IPS-15b (cell line): ENCODE measurements around the gene CCDC85C.

Experiments used
- H3K27me3 ChIP-seq: one replicate; pipeline ENCODE4 v1.6.1; 2013; ENCODE audit warnings: low read length; ENCODE audit not compliant: control insufficient read depth, insufficient read depth
- H3K36me3 ChIP-seq: one replicate; pipeline ENCODE4 v1.6.1; 2013; ENCODE audit warnings: low read length; ENCODE audit not compliant: control insufficient read depth, insufficient read depth
- H3K4me1 ChIP-seq: one replicate; pipeline ENCODE4 v1.6.1; 2013; ENCODE audit warnings: mild to moderate bottlenecking, low read length; ENCODE audit not compliant: control insufficient read depth, insufficient read depth
- H3K4me3 ChIP-seq: one replicate; pipeline ENCODE4 v1.5.1; 2013; ENCODE audit warnings: low read depth, low read length
- H3K9ac ChIP-seq: one replicate; pipeline ENCODE4 v1.6.1; 2013; ENCODE audit warnings: low read depth, mild to moderate bottlenecking, low read length
- H3K9me3 ChIP-seq: one replicate; pipeline ENCODE4 v1.6.1; 2013; ENCODE audit warnings: mild to moderate bottlenecking, low read length; ENCODE audit not compliant: control insufficient read depth, insufficient read depth

Gene CCDC85C

GRCh38 chr14:99534863-99535262 is 69.1 kb downstream of the CCDC85C start:
- Histone ChIP-seq H3K36me3 (peaks cover 5% of the 10 kb centered on the region), H3K9me3 (no peaks in the 10 kb centered on the region), H3K4me1 (peaks cover 12% of the 10 kb centered on the region), H3K4me3 (no peak overlapping the region), H3K9ac (no peak overlapping the region), H3K27me3 (no peaks in the 10 kb centered on the region)

- Histone ChIP-seq H3K4me3 (no peak overlapping the region), H3K27me3 (no peaks in the 10 kb centered on the region), H3K9me3 (no peaks in the 10 kb centered on the region), H3K4me1 (peaks cover 12% of the 10 kb centered on the region), H3K36me3 (peaks cover 5% of the 10 kb centered on the region), H3K9ac (no peak overlapping the region)
Measured at GRCh38 chr14:99534333-99534732, 69.7 kb downstream of the CCDC85C start.

- H3K36me3 ChIP-seq = peaks cover 5% of the 10 kb centered on the region
- H3K9me3 ChIP-seq = no peaks in the 10 kb centered on the region
Measured at GRCh38 chr14:99532310-99532709, 71.7 kb downstream of the CCDC85C start.

GRCh38 chr14:99531251-99532096 is 72.5 kb downstream of the CCDC85C start:
- peaks cover 5% of the 10 kb centered on the region for H3K36me3 ChIP-seq
- H3K27me3 ChIP-seq = no peaks in the 10 kb centered on the region
- no peaks in the 10 kb centered on the region for H3K9me3 ChIP-seq
- H3K9ac ChIP-seq = no peak overlapping the region
- peaks cover 7% of the 10 kb centered on the region for H3K4me1 ChIP-seq
- no peak overlapping the region for H3K4me3 ChIP-seq

More at GRCh38 chr14:99532310-99532709, 71.7 kb downstream of the CCDC85C start:
- Histone ChIP-seq H3K4me1 (peaks cover 7% of the 10 kb centered on the region), H3K27me3 (no peaks in the 10 kb centered on the region), H3K9ac (no peak overlapping the region), H3K4me3 (no peak overlapping the region)

- no peaks in the 10 kb centered on the region for H3K9me3 ChIP-seq
- H3K4me3 ChIP-seq = no peak overlapping the region
- peaks cover 7% of the 10 kb centered on the region for H3K4me1 ChIP-seq
- H3K36me3 ChIP-seq = peaks cover 6% of the 10 kb centered on the region
- H3K27me3 ChIP-seq = no peaks in the 10 kb centered on the region
- no peak overlapping the region for H3K9ac ChIP-seq
Measured at GRCh38 chr14:99530407-99531155, 73.4 kb downstream of the CCDC85C start.

- Histone ChIP-seq H3K4me3 (no peak overlapping the region), H3K27me3 (no peaks in the 10 kb centered on the region), H3K9ac (no peak overlapping the region), H3K9me3 (no peaks in the 10 kb centered on the region), H3K4me1 (peaks cover 7% of the 10 kb centered on the region), H3K36me3 (peaks cover 4% of the 10 kb centered on the region)
Measured at GRCh38 chr14:99529899-99530298, 74.1 kb downstream of the CCDC85C start.

GRCh38 chr14:99527427-99528076 is 76.5 kb downstream of the CCDC85C start:
- no peak overlapping the region for H3K9ac ChIP-seq
- no peaks in the 10 kb centered on the region for H3K27me3 ChIP-seq
- H3K9me3 ChIP-seq = no peaks in the 10 kb centered on the region
- H3K4me3 ChIP-seq = no peak overlapping the region
- H3K36me3 ChIP-seq = peaks cover 3% of the 10 kb centered on the region
- peaks cover 15% of the 10 kb centered on the region for H3K4me1 ChIP-seq

- Histone ChIP-seq H3K4me3 (no peak overlapping the region), H3K9ac (no peak overlapping the region), H3K27me3 (no peaks in the 10 kb centered on the region), H3K4me1 (peaks cover 15% of the 10 kb centered on the region), H3K36me3 (peaks cover 3% of the 10 kb centered on the region), H3K9me3 (no peaks in the 10 kb centered on the region)
Measured at GRCh38 chr14:99527026-99527425, 77.0 kb downstream of the CCDC85C start.

GRCh38 chr14:99525699-99526080 is 78.3 kb downstream of the CCDC85C start:
- Histone ChIP-seq H3K36me3 (peaks cover 8% of the 10 kb centered on the region), H3K9me3 (no peaks in the 10 kb centered on the region), H3K9ac (no peak overlapping the region), H3K27me3 (no peaks in the 10 kb centered on the region), H3K4me1 (peaks cover 11% of the 10 kb centered on the region), H3K4me3 (no peak overlapping the region)

GRCh38 chr14:99524804-99525698 is 79.0 kb downstream of the CCDC85C start:
- Histone ChIP-seq H3K9me3 (no peaks in the 10 kb centered on the region), H3K9ac (no peak overlapping the region), H3K4me1 (peaks cover 9% of the 10 kb centered on the region), H3K4me3 (no peak overlapping the region), H3K27me3 (no peaks in the 10 kb centered on the region), H3K36me3 (peaks cover 8% of the 10 kb centered on the region)

- Histone ChIP-seq H3K36me3 (peaks cover 10% of the 10 kb centered on the region), H3K4me1 (peaks cover 9% of the 10 kb centered on the region), H3K9ac (no peak overlapping the region), H3K9me3 (no peaks in the 10 kb centered on the region), H3K27me3 (no peaks in the 10 kb centered on the region), H3K4me3 (no peak overlapping the region)
Measured at GRCh38 chr14:99524091-99524661, 79.8 kb downstream of the CCDC85C start.
